Astrocyte (in vitro differentiated cells and primary cell): ENCODE data around the gene KISS1R. TPM values are rescaled to one million over a fixed set of nuclear protein-coding genes. Genes with fewer than 3 reads are reported as not detected.

Experiments used
- DNase-seq: peaks from one replicate; pipeline ENCODE4 v3.0.0-alpha.2; 2010; ENCODE audit warnings: low read depth
- FAIRE-seq: peaks from 2 replicates; lab custom pipeline; 2011; peaks lifted over from hg19 to GRCh38; lab: Jason Lieb, UNC
- H2AFZ ChIP-seq: 2 replicates; pipeline ENCODE4 v1.6.0; 2012; ENCODE audit warnings: low read depth, low read length, inconsistent platforms
- H3K27ac ChIP-seq: 2 replicates; pipeline ENCODE4 v1.5.1; 2011; ENCODE audit warnings: low read depth, low read length, inconsistent platforms
- H3K27me3 ChIP-seq: 2 replicates; pipeline ENCODE4 v1.6.0; 2011; ENCODE audit warnings: low read length, inconsistent platforms; ENCODE audit not compliant: insufficient read depth
- H3K36me3 ChIP-seq: 2 replicates; pipeline ENCODE4 v1.5.1; 2011; ENCODE audit warnings: low read length, inconsistent platforms; ENCODE audit not compliant: insufficient read depth
- H3K4me1 ChIP-seq: 2 replicates; pipeline ENCODE4 v1.5.1; 2011; ENCODE audit warnings: low read length, inconsistent platforms; ENCODE audit not compliant: insufficient read depth
- H3K4me2 ChIP-seq: 2 replicates; pipeline ENCODE4 v1.6.0; 2012; ENCODE audit warnings: low read length, inconsistent platforms
- H3K4me3 ChIP-seq: 2 replicates; pipeline ENCODE4 v1.5.1; 2011; ENCODE audit warnings: low read depth, mild to moderate bottlenecking, low read length, inconsistent platforms; ENCODE audit not compliant: insufficient read depth
- H3K79me2 ChIP-seq: 2 replicates; pipeline ENCODE4 v1.6.0; 2012; ENCODE audit warnings: mild to moderate bottlenecking, low read length, inconsistent platforms; ENCODE audit not compliant: insufficient read depth
- H3K9ac ChIP-seq: 2 replicates; pipeline ENCODE4 v1.6.0; 2012; ENCODE audit warnings: mild to moderate bottlenecking, low read length, inconsistent platforms
- H3K9me3 ChIP-seq: 2 replicates; pipeline ENCODE4 v1.5.1; 2012; ENCODE audit warnings: low read depth, mild to moderate bottlenecking, low read length, inconsistent platforms; ENCODE audit not compliant: insufficient read depth
- H4K20me1 ChIP-seq: 2 replicates; pipeline ENCODE4 v1.6.0; 2012; ENCODE audit warnings: low read length, inconsistent platforms; ENCODE audit not compliant: insufficient read depth
- H3K27ac Mint-ChIP-seq: one replicate; pipeline ENCODE4 v1.8.0; 2021; ENCODE audit warnings: mild to moderate bottlenecking, mixed read lengths; ENCODE audit not compliant: unreplicated experiment
- H3K27me3 Mint-ChIP-seq: one replicate; pipeline ENCODE4 v1.8.0; 2021; ENCODE audit warnings: low read depth, mixed read lengths; ENCODE audit not compliant: unreplicated experiment
- H3K36me3 Mint-ChIP-seq: one replicate; pipeline ENCODE4 v1.8.0; 2021; ENCODE audit warnings: low read depth, mixed read lengths; ENCODE audit not compliant: unreplicated experiment
- H3K4me1 Mint-ChIP-seq: one replicate; pipeline ENCODE4 v1.8.0; 2021; ENCODE audit warnings: low read depth, mixed read lengths; ENCODE audit not compliant: unreplicated experiment
- H3K4me3 Mint-ChIP-seq: one replicate; pipeline ENCODE4 v1.8.0; 2021; ENCODE audit warnings: mild to moderate bottlenecking, moderate library complexity, mixed read lengths; ENCODE audit not compliant: unreplicated experiment
- H3K9me3 Mint-ChIP-seq: one replicate; pipeline ENCODE4 v1.8.0; 2021; ENCODE audit warnings: mild to moderate bottlenecking, mixed read lengths; ENCODE audit not compliant: unreplicated experiment
- EZH2 ChIP-seq: IDR thresholded peaks from 2 replicates; pipeline ENCODE4 v1.6.1; 2012; ENCODE audit warnings: mild to moderate bottlenecking, low read length, inconsistent platforms; ENCODE audit not compliant: insufficient read depth
- total RNA-seq: library from RNA; stranded (reverse); gene quantifications from 2 replicates; pipeline ENCODE4 v1.2.1, GENCODE V29; 2021
- TF ChIP-seq, protein P1 (sequence below): IDR thresholded peaks from 2 replicates; pipeline ENCODE4 v1.5.1; 2011; ENCODE audit warnings: low read depth, mild to moderate bottlenecking, inconsistent platforms, low read length, moderate library complexity; ENCODE audit not compliant: insufficient read depth

KISS1R gene
- total RNA-seq, 1 donor from 2014 or later, result not detected

DNA sequence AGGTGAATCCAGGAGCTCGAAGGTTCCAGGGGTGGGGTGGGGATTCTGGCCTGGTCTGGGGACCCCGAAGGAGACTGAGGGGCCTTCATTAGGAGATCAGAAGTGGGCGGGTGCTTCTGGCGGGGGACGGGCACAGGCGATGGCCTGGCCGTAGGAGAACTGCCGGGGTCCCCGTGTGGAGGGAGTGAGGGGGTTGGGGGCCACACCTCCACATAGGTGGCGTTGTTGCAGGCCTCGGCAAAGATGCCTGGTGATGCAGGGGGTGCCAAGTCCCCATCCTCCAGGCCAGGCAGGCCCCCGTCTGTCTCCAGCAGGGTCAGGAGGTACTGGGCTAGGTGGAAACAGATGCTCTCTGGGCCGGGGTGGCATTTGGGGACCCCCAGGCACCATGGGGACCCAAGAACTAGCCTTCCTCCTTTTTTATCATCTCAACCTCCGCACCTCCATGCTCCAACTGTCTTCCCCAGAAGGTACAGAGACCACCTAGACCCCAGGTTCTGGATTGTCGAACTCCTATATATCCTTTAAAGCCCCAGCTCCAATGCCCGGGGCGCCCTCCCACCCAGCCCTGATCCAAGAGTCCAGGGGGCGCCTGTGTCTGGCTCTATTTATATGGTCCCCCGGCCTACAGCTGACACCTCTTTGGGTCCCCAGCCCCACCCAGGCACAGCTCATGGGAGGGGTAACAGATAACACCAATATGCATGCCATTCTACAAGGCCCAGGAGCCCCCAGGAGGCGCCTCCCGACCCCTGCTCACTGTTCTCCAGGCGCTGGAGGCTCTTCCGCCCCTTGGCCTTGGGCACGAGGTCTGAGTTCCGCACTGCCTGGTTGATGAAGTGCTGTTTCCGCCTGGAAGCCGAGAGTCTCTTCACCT, 15.7 kb upstream of the KISS1R start:
- H2AFZ ChIP-seq, result no peak overlapping the region
- Mint-ChIP-seq H3K4me3 (no peak overlapping the region), H3K27ac (no peak overlapping the region), H3K9me3 (no peaks in the 10 kb centered on the region), H3K4me1 (no peaks in the 10 kb centered on the region), H3K36me3 (no peaks in the 10 kb centered on the region), H3K27me3 (no peaks in the 10 kb centered on the region)
- no peaks in the 10 kb centered on the region for H3K9me3 ChIP-seq
- H3K4me3 ChIP-seq, result no peak overlapping the region
- FAIRE-seq, result no peak
- peaks cover 5% of the 10 kb centered on the region for H3K4me1 ChIP-seq
- H3K79me2 ChIP-seq, result peaks cover 27% of the 10 kb centered on the region
- H3K36me3 ChIP-seq, result peaks cover 3% of the 10 kb centered on the region
- no peak for DNase-seq
- no peak overlapping the region for H3K9ac ChIP-seq
- H3K4me2 ChIP-seq, result no peak overlapping the region
- peaks cover 56% of the 10 kb centered on the region for H4K20me1 ChIP-seq
- H3K27me3 ChIP-seq, result no peaks in the 10 kb centered on the region
- H3K27ac ChIP-seq, result no peak overlapping the region
- TF ChIP-seq EZH2, result no peak
- TF ChIP-seq, protein P1, sequence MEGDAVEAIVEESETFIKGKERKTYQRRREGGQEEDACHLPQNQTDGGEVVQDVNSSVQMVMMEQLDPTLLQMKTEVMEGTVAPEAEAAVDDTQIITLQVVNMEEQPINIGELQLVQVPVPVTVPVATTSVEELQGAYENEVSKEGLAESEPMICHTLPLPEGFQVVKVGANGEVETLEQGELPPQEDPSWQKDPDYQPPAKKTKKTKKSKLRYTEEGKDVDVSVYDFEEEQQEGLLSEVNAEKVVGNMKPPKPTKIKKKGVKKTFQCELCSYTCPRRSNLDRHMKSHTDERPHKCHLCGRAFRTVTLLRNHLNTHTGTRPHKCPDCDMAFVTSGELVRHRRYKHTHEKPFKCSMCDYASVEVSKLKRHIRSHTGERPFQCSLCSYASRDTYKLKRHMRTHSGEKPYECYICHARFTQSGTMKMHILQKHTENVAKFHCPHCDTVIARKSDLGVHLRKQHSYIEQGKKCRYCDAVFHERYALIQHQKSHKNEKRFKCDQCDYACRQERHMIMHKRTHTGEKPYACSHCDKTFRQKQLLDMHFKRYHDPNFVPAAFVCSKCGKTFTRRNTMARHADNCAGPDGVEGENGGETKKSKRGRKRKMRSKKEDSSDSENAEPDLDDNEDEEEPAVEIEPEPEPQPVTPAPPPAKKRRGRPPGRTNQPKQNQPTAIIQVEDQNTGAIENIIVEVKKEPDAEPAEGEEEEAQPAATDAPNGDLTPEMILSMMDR, result no peak

DNA sequence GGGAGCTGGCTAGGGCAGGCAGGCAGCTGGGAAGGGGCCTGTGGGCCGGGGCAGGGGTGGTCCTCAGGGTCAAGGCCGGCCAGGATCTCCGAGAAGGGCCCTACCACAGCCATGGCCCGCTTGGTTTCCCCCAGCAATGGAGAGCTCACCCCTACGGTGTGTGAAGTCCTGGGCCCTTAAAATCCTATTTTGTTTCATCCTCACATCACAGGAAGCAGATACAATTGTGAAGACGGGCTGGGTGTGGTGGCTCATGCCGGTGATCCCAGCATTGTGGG, 15.1 kb upstream of the KISS1R start:
- no peak for DNase-seq
- no peaks in the 10 kb centered on the region for H3K9me3 Mint-ChIP-seq
- H3K27ac Mint-ChIP-seq, result no peak overlapping the region
- H3K27me3 Mint-ChIP-seq, result no peaks in the 10 kb centered on the region
- no peak for FAIRE-seq
- no peaks in the 10 kb centered on the region for H3K36me3 Mint-ChIP-seq
- H3K36me3 ChIP-seq, result peaks cover 3% of the 10 kb centered on the region
- H3K4me2 ChIP-seq, result no peak overlapping the region
- H3K9ac ChIP-seq, result no peak overlapping the region
- H3K4me1 ChIP-seq, result peaks cover 5% of the 10 kb centered on the region
- H2AFZ ChIP-seq, result no peak overlapping the region
- H3K9me3 ChIP-seq, result no peaks in the 10 kb centered on the region
- H3K27ac ChIP-seq, result no peak overlapping the region
- H3K4me3 ChIP-seq, result no peak overlapping the region
- peak overlapping the region; percentile 40 for H3K4me3 Mint-ChIP-seq
- no peaks in the 10 kb centered on the region for H3K4me1 Mint-ChIP-seq
- peaks cover 60% of the 10 kb centered on the region for H4K20me1 ChIP-seq
- TF ChIP-seq EZH2, result no peak
- TF ChIP-seq, protein P1, result no peak
- no peaks in the 10 kb centered on the region for H3K27me3 ChIP-seq
- H3K79me2 ChIP-seq, result peaks cover 31% of the 10 kb centered on the region
